OCI-LY1 (cell line): ENCODE measurements around the gene CACNA1C.

Source experiments
- CTCF ChIP-seq: fragments of 200-600 bp; sonication (generic), shearing (Covaris generic); IDR thresholded peaks from 2 replicates; pipeline ENCODE4 v1.5.1; 2017; ENCODE audit warnings: mild to moderate bottlenecking, antibody characterized with exemption, low read length, moderate library complexity, mixed read lengths
- EZH2 ChIP-seq: fragments of 200-600 bp; sonication (generic), shearing (Covaris generic); IDR thresholded peaks from 2 replicates; pipeline ENCODE4 v1.8.0; 2017; ENCODE audit warnings: borderline replicate concordance, mixed run types, mild to moderate bottlenecking, antibody characterized with exemption, low read length, moderate library complexity, mixed read lengths

- TF ChIP-seq CTCF (no peak), EZH2 (no peak)
Observed at GRCh38 chr12:2238111-2238510, 185.3 kb downstream of the CACNA1C start.
